Globus pallidus (tissue), 1 donor: Measurements from ENCODE around the gene DAAM1.
A peak's percentile ranks its signal among the peaks of the same experiment; 100 is the strongest.

Experiments used
- DNase-seq: peaks from one replicate; pipeline ENCODE4 v3.0.0-alpha.2; 2015; ENCODE audit warnings: low spot score

DAAM1 gene

DNA sequence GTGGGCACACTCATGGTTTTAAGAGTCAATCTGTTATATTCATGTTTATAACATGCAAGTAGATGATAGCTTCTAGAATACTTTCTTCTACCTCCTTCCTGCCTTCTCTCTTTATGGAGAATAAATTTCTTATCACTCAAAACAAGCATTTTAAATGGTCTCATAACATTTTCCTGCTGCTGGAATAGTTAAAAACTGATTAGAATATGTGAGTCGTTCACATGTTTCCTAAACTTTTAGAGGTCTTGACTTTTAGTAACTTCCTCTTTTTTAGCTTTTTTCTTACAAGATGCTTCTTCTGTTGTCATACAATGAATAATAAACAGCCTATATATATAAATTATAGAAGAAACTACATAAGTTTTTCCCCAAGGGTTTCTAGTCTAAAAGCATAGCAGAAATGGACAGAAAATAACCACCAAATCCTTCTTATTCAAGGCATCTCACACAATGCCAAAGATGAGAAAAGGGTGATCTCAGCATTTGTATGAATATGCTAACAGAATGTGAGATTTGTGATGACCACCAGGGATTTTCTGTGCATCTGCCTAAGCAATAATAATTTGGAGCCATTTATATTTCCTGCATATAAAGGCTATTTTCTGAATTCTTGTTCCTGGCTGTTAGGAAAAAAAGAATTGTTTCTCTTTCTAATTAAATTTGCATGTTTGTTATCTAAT is 127.8 kb downstream of the DAAM1 start:
- no peak for DNase-seq

DNA sequence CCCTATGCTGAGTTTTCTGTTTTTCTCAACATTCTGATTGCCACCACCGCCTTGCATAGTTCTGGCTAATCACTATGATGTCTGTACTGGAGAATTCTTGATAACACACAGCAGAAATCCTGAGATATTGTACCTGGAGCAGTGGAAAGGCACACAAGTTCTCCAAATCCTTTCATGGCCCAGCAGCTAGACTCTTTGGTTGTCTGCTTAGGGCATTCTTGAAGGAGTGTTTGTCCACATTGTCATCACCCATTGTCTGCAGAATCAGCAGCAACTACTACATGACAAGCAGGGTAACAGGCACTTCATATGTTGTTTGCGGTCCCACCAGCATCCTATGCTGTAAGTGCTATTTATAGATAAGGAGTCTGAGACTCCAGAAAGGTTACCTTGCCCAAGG is 128.9 kb downstream of the DAAM1 start:
- DNase-seq: no peak

GRCh38 chr14:59317798-59318505 is 129.5 kb downstream of the DAAM1 start:
- no peak for DNase-seq

DNA sequence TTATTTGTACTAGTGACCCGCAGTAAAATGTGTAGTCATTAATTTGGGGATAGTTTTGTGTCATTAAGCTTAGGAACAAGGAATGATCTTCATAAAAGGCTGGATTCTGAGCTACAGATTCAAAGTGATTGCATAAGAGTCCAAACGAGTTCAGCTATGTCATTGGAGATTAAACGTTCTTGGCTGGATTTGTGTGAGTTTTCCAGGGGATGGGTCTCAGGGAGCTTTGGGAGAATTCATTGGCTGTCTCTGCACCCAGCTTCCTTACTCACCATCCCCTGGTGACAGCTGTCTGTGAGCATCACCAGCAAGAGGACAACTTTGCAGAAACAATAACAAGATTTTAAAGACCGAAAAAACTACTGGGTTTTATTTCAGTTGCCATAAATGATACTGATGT is 130.4 kb downstream of the DAAM1 start:
- DNase-seq: no peak

GRCh38 chr14:59320361-59320760 is 131.9 kb downstream of the DAAM1 start:
- no peak for DNase-seq

- DNase-seq: no peak
Observed at GRCh38 chr14:59320763-59321625, 132.5 kb downstream of the DAAM1 start.

DNA sequence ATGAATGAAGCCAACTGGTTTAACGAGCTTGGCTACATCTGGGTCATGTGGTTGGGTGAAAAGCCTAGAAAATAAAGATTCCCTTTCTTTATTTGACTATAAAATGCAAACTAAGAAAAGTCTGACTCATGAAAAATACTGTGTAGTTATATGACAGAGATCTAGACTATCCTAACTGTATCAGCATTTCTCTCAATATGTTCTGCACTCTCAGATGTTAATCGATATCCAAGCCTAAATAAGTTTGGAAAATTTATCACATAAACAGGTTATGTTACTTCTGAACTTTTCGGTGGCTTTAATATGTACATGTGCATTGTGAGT is 133.1 kb downstream of the DAAM1 start:
- no peak for DNase-seq

DNA sequence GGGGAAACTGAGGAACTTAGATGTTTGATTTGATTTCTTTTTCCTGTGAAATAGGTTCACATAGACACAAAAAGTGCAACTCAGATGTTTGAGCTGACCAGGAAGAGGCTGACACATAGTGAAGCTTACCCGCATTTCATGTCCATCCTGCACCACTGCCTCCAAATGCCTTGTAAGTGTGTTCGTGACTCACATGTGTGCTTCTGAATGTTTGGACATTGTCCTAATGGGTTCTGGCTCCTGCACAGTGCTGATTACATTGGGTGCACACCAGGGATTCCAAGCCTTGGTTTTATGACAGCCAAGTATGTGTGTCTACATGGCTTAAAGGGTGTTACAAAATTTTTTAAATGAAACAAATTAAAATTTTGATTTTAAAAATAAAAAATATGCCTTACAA is 137.4 kb downstream of the DAAM1 start:
- no peak for DNase-seq

DNA sequence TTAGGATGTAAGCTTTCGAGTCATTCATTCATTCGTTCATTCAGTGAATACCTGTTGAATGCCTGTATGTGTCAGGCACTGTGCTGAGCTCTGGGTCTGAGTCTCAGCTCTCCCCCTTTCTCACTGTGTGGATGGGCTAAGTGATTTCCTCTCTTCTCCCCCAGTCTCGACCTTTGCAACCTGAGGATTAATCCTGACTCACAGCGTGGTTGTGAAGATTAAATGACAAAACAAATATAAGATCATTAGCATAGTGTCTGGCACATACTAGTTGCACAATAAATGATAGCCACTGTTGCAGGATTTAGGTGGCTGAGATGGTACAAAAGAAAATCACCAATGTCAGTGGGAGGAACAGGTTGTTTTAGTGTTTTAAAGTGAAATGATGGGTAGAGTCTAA is 140.0 kb downstream of the DAAM1 start:
- no peak for DNase-seq

DNA sequence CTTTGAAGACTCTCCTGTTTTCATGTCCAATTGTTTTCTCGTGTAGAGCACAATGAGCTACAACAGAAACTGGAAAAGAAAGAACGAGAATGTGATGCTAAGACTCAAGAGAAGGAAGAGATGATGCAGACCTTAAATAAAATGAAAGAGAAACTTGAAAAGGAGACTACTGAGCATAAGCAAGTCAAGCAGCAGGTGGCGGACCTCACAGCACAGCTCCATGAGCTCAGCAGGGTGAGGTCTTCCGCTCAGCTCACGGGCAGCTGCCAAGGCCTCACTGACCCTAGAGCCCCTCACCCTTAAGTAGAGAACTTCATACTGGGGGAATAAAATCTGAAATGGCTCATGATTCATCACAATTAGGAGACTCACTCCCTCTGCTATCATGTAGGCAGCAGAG is 142.0 kb downstream of the DAAM1 start:
- no peak for DNase-seq

DNA sequence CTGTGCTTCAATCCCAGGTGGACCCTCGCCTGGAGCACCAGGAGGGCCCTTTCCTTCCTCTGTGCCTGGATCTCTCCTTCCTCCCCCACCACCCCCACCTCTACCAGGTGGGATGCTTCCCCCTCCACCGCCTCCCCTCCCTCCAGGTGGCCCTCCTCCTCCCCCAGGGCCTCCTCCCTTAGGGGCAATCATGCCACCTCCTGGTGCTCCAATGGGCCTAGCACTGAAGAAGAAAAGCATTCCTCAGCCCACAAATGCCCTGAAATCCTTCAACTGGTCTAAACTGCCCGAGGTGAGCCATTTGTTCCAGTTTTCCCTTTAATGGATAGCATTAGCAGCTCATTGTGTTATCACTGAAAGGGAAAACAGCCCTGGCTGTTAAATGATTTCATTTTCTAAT is 142.8 kb downstream of the DAAM1 start:
- DNase-seq: no peak

DNA sequence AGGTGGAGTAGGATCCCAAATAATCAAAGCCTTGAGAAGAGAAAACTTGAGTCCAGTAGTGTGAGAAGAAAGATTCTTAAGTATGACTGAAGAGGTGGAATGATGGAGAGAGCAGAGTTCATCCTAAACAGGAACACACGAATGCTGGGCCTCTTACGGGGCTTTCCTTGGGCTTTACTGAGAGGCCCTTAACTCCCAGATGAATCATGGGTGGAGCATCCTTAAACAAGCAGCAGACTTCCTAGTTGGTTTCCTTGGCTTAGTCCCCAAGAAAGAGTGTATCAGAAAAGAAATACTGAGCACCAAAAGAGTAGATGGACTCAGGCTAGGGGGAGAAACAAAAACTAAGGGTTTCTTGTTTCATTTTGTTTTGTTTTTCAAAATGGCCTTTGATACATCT is 144.3 kb downstream of the DAAM1 start:
- DNase-seq: no peak

DNA sequence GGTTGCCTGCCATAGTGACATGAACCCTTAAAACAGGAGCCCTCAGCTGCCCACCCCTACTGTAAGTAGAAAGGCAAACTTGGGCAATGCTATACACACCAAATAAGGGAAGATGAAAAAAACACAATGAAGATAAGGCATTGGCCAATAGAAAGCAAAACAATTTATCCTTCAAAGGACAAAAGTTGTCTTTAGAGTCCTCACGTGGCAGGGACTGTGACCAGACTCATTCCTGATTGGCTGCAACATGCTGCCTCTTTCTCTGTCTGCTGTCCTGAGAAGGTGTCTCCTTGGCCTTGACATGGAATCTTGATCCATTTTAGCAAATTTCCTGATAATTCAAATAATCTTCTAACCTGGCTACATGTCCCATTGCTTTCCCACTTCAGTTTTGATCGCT is 144.8 kb downstream of the DAAM1 start:
- no peak for DNase-seq

DNA sequence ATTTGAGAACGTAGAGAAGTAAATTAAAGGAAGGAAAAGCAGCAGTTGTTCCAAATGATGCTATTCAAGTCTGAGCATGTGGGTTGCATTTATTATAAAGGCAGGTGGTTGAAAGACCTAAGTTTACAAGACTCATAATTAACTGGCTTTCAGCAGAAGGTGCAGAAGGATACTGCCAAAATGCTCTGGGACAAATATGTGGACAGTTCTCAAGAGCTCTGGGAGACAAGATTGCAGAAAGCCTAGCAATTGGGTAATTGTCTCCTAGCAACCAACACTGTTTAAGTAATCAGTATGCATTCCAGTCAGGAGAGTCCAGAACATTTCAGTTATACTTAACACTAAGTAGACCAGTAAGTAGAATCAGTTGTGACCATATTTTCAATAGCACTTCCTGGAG is 145.2 kb downstream of the DAAM1 start:
- DNase-seq: peak; percentile 33

DNA sequence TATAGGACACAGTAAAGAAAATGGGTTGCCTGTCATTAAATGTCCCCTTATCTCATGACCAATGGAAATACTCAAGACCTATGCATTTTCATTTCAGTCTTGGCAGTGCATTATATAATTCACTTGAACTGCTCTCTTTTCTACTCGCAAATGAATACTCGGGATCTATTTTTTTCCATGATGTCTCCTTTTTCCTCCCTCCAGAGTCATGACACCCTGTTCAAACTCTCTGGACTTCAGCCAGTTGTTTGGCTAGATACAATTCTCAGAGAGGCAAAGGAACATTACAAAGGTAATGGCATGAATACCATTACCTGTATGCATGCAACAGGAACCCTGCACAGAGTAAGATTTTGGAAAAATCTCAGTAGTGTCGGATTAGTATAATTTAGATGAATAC is 145.8 kb downstream of the DAAM1 start:
- no peak for DNase-seq

DNA sequence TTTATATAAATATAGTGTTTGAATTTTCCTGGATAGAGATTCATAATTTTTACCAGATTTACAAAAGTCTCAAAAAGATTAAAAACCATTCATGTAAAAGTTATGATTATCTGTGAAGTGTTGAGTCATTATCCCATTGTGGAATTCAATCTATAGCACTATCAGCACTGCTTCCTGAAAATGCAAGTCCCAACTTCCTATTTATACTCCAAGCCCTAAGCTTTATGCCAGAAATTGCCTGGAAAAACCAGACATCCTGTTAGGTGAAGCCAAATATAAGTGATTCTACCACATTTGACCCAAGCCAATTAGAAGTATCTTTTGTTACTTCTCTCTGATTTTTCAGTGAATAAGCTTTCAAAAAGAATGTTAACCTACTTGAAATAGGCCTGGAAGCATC is 147.6 kb downstream of the DAAM1 start:
- no peak for DNase-seq

- DNase-seq: no peak
Observed at GRCh38 chr14:59336706-59337105, 148.2 kb downstream of the DAAM1 start.

DNA sequence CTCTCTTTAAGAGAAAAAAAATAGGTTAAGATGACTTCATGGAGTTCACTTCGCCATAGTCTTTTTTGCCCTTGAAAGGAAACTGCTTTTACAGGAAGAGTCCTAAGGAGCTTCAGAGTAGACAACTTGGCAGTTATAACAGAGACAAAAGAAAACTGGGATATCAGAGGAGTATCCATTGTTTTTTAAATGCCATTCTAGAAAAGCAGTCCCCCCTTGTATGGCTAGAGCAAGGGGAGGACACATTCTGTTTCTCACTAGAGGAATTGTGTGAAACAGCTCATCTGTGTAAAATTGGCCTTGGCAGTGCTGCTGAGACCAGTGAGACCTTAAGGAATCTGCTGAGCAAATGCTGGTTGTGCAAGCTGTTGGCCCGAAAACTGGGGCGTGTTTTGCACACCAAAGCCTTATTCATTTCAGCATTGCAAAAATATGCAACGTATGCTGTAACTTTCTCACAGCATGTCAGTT is 148.7 kb downstream of the DAAM1 start:
- peak; percentile 31 for DNase-seq

- no peak for DNase-seq
Observed at GRCh38 chr14:59338761-59339160, 150.3 kb downstream of the DAAM1 start.

GRCh38 chr14:59339524-59340330 is 151.3 kb downstream of the DAAM1 start:
- no peak for DNase-seq

DNA sequence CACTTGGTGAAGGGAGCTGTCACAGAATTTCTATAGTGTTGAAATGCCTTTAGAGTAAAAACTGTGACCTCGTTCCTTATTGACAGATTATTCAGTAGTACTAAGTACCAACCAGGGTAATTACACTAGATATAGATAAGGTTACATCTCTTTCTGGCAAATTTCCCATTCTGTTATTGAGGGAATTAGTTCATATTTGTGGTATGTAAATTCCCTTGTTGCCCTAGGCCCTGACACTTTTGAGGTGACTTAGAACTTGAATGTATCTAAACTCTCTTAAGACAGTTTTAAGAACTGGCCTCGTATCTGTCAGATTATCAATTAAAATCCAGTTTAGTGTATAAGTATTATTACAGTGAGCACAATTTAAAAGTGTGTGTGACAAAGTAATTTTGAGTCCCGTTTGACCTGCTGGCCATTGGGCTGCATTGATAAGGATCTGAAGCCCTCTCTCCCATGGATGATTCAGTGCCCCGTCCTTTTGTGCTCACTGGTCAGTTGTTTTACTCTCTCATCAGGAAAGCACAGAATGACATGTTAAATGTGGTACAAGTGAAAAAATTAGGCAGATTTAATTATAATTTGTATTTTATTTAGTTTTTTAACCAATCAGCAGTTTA is 153.5 kb downstream of the DAAM1 start:
- DNase-seq: no peak
